DND-41 (cell line): ENCODE measurements around the gene BBLN.

ENCODE experiments used
- CTCF ChIP-seq: IDR thresholded peaks from 2 replicates; pipeline ENCODE4 v1.5.1; 2012; ENCODE audit warnings: borderline replicate concordance, low read length, moderate library complexity, mild to moderate bottlenecking; ENCODE audit not compliant: poor library complexity, severe bottlenecking; ENCODE audit errors: extremely low read depth
- EZH2 ChIP-seq: IDR thresholded peaks from 3 replicates; pipeline ENCODE4 v1.6.1; 2012; ENCODE audit warnings: borderline replicate concordance, low read depth, mild to moderate bottlenecking, moderate library complexity, low read length, inconsistent platforms; ENCODE audit not compliant: severe bottlenecking

DNA sequence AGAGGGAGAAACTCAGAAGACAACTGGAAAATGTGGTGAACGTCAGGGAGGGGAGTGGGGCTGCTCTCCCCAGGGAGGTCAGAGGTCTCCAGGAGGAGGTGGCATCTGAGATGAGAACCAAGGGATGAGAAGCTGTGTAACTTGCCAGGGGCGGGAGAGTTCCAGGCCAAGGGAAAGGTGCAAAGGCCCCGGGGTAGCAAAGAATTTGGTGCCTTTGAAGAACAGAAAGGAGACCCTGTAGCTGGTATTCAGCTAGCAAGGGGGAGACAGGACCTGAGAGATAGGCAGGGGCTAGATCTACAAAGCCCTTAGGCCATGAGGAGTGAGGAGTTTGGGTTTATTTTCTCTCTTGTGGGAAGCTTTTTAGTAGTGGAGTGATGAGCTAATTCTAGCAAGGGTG, 46.4 kb downstream of the BBLN start:
- TF ChIP-seq CTCF (no peak), EZH2 (no peak)
